ENCODE results near the gene KCNC2. TPM values are rescaled to one million over a fixed set of nuclear protein-coding genes. Genes with fewer than 3 reads are reported as not detected.

KCNC2 gene
- total RNA-seq, 2 donors from 2014 or later = not detected

DNA sequence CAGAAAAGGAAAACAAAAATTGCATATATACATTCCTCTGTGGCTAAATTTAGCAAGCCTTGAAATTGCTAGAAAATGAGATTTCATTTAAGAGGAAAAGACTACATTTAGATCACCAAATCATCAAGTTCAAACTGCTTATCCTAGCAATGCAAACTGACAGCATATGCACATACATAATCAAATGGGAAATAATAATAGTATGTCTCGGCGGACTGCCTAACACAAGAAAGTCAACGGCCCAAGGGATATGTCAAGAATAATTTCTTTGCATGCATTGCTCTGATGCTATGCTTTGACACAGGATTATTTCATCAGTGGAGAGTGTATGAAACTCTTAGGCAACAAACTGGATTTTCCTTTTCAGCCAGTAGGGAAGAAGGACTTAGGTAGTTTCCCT, 107.9 kb downstream of the KCNC2 start:
- H3K27me3 Mint-ChIP-seq (ENCODE audit: insufficient read depth) = no peaks in the 10 kb centered on the region

DNA sequence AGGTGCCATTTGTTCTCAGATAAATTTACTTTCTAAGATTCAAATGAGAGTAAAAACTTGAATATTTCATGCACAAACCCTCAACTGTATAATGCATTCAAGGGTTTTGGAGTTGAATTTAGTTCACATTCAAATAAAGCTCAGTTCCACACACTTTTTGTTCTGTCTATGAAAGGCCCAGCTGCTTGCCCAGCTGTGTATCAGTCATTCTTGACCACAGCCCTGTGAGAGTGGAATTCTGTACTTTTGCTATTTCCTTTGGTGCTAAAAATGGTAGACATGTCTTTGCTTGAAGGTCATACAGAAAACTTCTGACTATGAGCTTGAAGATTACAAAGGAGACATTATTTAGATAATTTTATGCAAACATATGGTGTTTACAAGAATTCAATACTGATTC, 110.4 kb downstream of the KCNC2 start:
- H3K9me3 ChIP-seq (ENCODE audit: control insufficient read depth, low read length) = no peaks in the 10 kb centered on the region
- no peaks in the 10 kb centered on the region for H3K27me3 ChIP-seq (ENCODE audit: control insufficient read depth, insufficient read depth, low read length, poor library complexity, severe bottlenecking)
- H3K36me3 ChIP-seq (ENCODE audit: control insufficient read depth, insufficient read depth, low read length) = no peaks in the 10 kb centered on the region
- no peak for DNase-seq
- Mint-ChIP-seq H3K4me3 (no peak overlapping the region), H3K9me3 (no peaks in the 10 kb centered on the region), H3K27me3 (ENCODE audit: insufficient read depth) (no peaks in the 10 kb centered on the region), H3K27ac (no peak overlapping the region), H3K36me3 (ENCODE audit: low read depth) (no peaks in the 10 kb centered on the region), H3K4me1 (peaks cover 2% of the 10 kb centered on the region)
- H3K4me3 ChIP-seq (ENCODE audit: low read length) = no peak overlapping the region
- no peak overlapping the region for H3K9ac ChIP-seq (ENCODE audit: extremely low read depth, low read length, poor library complexity, severe bottlenecking)
- TF ChIP-seq, protein P1, sequence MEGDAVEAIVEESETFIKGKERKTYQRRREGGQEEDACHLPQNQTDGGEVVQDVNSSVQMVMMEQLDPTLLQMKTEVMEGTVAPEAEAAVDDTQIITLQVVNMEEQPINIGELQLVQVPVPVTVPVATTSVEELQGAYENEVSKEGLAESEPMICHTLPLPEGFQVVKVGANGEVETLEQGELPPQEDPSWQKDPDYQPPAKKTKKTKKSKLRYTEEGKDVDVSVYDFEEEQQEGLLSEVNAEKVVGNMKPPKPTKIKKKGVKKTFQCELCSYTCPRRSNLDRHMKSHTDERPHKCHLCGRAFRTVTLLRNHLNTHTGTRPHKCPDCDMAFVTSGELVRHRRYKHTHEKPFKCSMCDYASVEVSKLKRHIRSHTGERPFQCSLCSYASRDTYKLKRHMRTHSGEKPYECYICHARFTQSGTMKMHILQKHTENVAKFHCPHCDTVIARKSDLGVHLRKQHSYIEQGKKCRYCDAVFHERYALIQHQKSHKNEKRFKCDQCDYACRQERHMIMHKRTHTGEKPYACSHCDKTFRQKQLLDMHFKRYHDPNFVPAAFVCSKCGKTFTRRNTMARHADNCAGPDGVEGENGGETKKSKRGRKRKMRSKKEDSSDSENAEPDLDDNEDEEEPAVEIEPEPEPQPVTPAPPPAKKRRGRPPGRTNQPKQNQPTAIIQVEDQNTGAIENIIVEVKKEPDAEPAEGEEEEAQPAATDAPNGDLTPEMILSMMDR (conservative IDR thresholded peaks at IDR 0.05) = no peak
- no peak overlapping the region for H3K27ac ChIP-seq (ENCODE audit: low read depth, low read length)
- no peaks in the 10 kb centered on the region for H3K4me1 ChIP-seq (ENCODE audit: control insufficient read depth, insufficient read depth, low read length)

More for the DNA sequence above, 107.9 kb downstream of the KCNC2 start:
- H3K4me3 Mint-ChIP-seq = no peak overlapping the region
- Histone ChIP-seq H3K36me3 (ENCODE audit: control insufficient read depth, insufficient read depth, low read length) (no peaks in the 10 kb centered on the region), H3K4me3 (ENCODE audit: low read length) (no peak overlapping the region), H3K9ac (ENCODE audit: extremely low read depth, low read length, poor library complexity, severe bottlenecking) (no peak overlapping the region), H3K9me3 (ENCODE audit: control insufficient read depth, low read length) (no peaks in the 10 kb centered on the region), H3K27me3 (ENCODE audit: control insufficient read depth, insufficient read depth, low read length, poor library complexity, severe bottlenecking) (no peaks in the 10 kb centered on the region), H3K27ac (ENCODE audit: low read depth, low read length) (no peak overlapping the region), H3K4me1 (ENCODE audit: control insufficient read depth, insufficient read depth, low read length) (no peaks in the 10 kb centered on the region)
- TF ChIP-seq, protein P1 (conservative IDR thresholded peaks at IDR 0.05) = no peak
- no peak for DNase-seq
- H3K9me3 Mint-ChIP-seq = no peaks in the 10 kb centered on the region
- H3K36me3 Mint-ChIP-seq (ENCODE audit: low read depth) = no peaks in the 10 kb centered on the region
- 80 to 96% methylated on average over 1 to 3 of the region's 3 CpGs for WGBS, 2 experiments (ENCODE audit: insufficient coverage in 1 of 2, insufficient read length in 1 of 2)
- H3K27ac Mint-ChIP-seq = no peak overlapping the region
- no peaks in the 10 kb centered on the region for H3K4me1 Mint-ChIP-seq

DNA sequence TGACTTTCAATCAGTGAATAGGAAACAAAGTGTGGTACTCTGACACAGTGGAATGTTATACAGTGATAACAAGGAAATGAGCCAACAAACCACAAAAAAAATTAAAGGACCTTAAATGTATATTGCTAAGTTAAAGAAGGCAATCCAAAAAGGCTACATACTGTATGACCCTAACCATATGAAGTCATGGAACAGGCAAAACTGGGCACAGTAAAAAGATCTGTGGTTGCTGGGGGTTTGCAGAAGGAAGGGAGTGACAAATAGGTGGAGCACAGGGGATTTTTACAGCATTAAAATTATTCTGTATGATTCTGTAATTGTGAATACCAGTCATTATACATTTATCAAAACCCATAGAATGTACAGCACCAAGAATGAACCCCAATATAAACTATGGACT, 112.6 kb downstream of the KCNC2 start:
- TF ChIP-seq, protein P1 (conservative IDR thresholded peaks at IDR 0.05) = no peak
- H3K36me3 ChIP-seq (ENCODE audit: control insufficient read depth, insufficient read depth, low read length) = no peaks in the 10 kb centered on the region
- H3K9me3 ChIP-seq (ENCODE audit: control insufficient read depth, low read length) = no peaks in the 10 kb centered on the region
- H3K27ac ChIP-seq (ENCODE audit: low read depth, low read length) = no peak overlapping the region
- Mint-ChIP-seq H3K36me3 (ENCODE audit: low read depth) (no peaks in the 10 kb centered on the region), H3K4me1 (peaks cover 2% of the 10 kb centered on the region), H3K27ac (no peak overlapping the region), H3K4me3 (no peak overlapping the region), H3K9me3 (no peaks in the 10 kb centered on the region), H3K27me3 (ENCODE audit: insufficient read depth) (no peaks in the 10 kb centered on the region)
- no peaks in the 10 kb centered on the region for H3K27me3 ChIP-seq (ENCODE audit: control insufficient read depth, insufficient read depth, low read length, poor library complexity, severe bottlenecking)
- H3K4me3 ChIP-seq (ENCODE audit: low read length) = no peak overlapping the region
- H3K9ac ChIP-seq (ENCODE audit: extremely low read depth, low read length, poor library complexity, severe bottlenecking) = no peak overlapping the region
- no peaks in the 10 kb centered on the region for H3K4me1 ChIP-seq (ENCODE audit: control insufficient read depth, insufficient read depth, low read length)
- no peak for DNase-seq
